Endothelial cell of umbilical vein (primary cell): ENCODE data around the gene PLXNA4.

Source experiments
- CTCF ChIP-seq, 2 donors: IDR thresholded peaks; 1 replicate in 1 of 2; 2 replicates in 1 of 2; pipeline ENCODE4 v1.5.1; 2011; ENCODE audit warnings: low read length in 2 of 2, mild to moderate bottlenecking in 2 of 2, moderate library complexity in 2 of 2, control low read depth in 1 of 2, inconsistent platforms in 1 of 2, low read depth in 1 of 2; ENCODE audit not compliant: insufficient read depth in 1 of 2; ENCODE audit errors: extremely low read depth in 1 of 2
- EZH2 ChIP-seq: IDR thresholded peaks from 2 replicates; pipeline ENCODE4 v1.6.1; 2012; ENCODE audit warnings: borderline replicate concordance, low read depth, mild to moderate bottlenecking, moderate library complexity, low read length, inconsistent platforms; ENCODE audit not compliant: severe bottlenecking
- FOS ChIP-seq: IDR thresholded peaks from 2 replicates; pipeline ENCODE4 v1.6.1; 2011; ENCODE audit warnings: mild to moderate bottlenecking, low read length, moderate library complexity, borderline replicate concordance; ENCODE audit not compliant: insufficient read depth
- GATA2 ChIP-seq: IDR thresholded peaks from 2 replicates; pipeline ENCODE4 v1.7.0; 2011; ENCODE audit warnings: low read depth, mild to moderate bottlenecking, moderate library complexity, mixed read lengths, low read length; ENCODE audit not compliant: insufficient read length, insufficient read depth
- JUN ChIP-seq: IDR thresholded peaks from 2 replicates; pipeline ENCODE4 v1.6.1; 2011; ENCODE audit warnings: borderline replicate concordance, low read depth; ENCODE audit not compliant: insufficient read length, insufficient read depth
- MAX ChIP-seq: IDR thresholded peaks from 2 replicates; pipeline ENCODE4 v1.6.1; 2011; ENCODE audit not compliant: insufficient read depth, insufficient read length
- MYC ChIP-seq: IDR thresholded peaks from one replicate; pipeline ENCODE4 v1.6.1; 2011; ENCODE audit warnings: mild to moderate bottlenecking, low read depth, low read length
- POLR2A ChIP-seq: IDR thresholded peaks from 2 replicates; pipeline ENCODE4 v1.6.1; 2012; ENCODE audit warnings: low read depth, mild to moderate bottlenecking, control low read depth, low read length
- POLR2AphosphoS5 ChIP-seq: IDR thresholded peaks from 2 replicates; pipeline ENCODE4 v1.6.1; 2012; ENCODE audit warnings: low read depth, mild to moderate bottlenecking, control low read depth, low read length, moderate library complexity; ENCODE audit not compliant: insufficient read depth

GRCh38 chr7:132557489-132558044 lies 18.7 kb downstream of the PLXNA4 start:
- TF ChIP-seq CTCF (IDR thresholded peaks at IDR 0.05; ENCODE audit: extremely low read depth in 1 of 2, insufficient read depth in 1 of 2, low read depth in 1 of 2, low read length in 2 of 2) (no peak), MAX (no peak), EZH2 (no peak), POLR2A (no peak), GATA2 (peak; percentile 11), POLR2AphosphoS5 (no peak), MYC (no peak), FOS (no peak), JUN (no peak)
